GM12878 (cell line): ENCODE results near the gene CNNM1.

ENCODE experiments used
- CEBPB ChIP-seq, 2 experiments: fragments of 150-350 bp in 1 of 2; IDR thresholded peaks; 2 replicates each; pipeline ENCODE4 v1.6.1; 2012 to 2014; ENCODE audit warnings: low read depth in 2 of 2, low read length in 2 of 2, borderline replicate concordance in 1 of 2, inconsistent platforms in 1 of 2
- RAD21 ChIP-seq: IDR thresholded peaks from 2 replicates; pipeline ENCODE4 v1.6.1; 2011; ENCODE audit warnings: mild to moderate bottlenecking, low read depth, low read length, moderate library complexity; ENCODE audit not compliant: insufficient read depth
- SIN3A ChIP-seq: IDR thresholded peaks from 2 replicates; pipeline ENCODE4 v1.6.1; 2012; ENCODE audit warnings: low read depth, low read length, improper control_type of control experiment
- TF ChIP-seq, protein P1 (sequence below): fragments of 450-650 bp; IDR thresholded peaks from 2 replicates; pipeline ENCODE4 v1.6.1; 2018; ENCODE audit warnings: mild to moderate bottlenecking, low read depth, moderate library complexity; ENCODE audit not compliant: partially characterized antibody
- TF ChIP-seq, protein P2 (sequence below), 3 experiments: IDR thresholded peaks in 2 of 3; conservative IDR thresholded peaks in 1 of 3; 2 replicates each; pipeline ENCODE4 v1.5.1; 2011; ENCODE audit warnings: low read depth in 3 of 3, low read length in 3 of 3, mild to moderate bottlenecking in 3 of 3, control low read depth in 2 of 3, moderate library complexity in 2 of 3, inconsistent platforms in 1 of 3, mixed read lengths in 1 of 3; ENCODE audit not compliant: control insufficient read depth in 2 of 3, insufficient read depth in 1 of 3; ENCODE audit errors: extremely low read depth in 1 of 3
- TF ChIP-seq, protein P3 (sequence below): IDR thresholded peaks from 2 replicates; pipeline ENCODE4 v1.6.1; 2012; ENCODE audit warnings: low read depth, low read length, improper control_type of control experiment

DNA sequence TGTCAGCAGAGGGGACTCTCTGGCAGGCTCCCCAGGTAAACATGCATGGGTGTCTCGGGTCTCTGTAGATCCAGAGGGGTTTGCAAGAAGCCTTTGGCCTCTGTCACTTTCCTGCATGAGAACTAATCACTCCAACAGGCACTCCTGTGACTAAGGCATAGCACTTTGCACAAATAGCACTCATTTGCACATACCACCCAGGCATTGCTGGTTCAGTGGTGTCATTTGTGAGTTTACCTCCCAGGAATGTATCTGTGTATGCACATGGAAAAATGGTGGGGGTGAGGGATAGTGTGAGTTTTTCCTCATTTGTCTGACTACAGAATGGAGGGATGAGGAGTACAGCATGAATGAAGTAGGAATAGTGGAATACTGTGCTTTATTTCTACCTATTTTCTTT is 39.5 kb downstream of the CNNM1 start:
- TF ChIP-seq, protein P1, sequence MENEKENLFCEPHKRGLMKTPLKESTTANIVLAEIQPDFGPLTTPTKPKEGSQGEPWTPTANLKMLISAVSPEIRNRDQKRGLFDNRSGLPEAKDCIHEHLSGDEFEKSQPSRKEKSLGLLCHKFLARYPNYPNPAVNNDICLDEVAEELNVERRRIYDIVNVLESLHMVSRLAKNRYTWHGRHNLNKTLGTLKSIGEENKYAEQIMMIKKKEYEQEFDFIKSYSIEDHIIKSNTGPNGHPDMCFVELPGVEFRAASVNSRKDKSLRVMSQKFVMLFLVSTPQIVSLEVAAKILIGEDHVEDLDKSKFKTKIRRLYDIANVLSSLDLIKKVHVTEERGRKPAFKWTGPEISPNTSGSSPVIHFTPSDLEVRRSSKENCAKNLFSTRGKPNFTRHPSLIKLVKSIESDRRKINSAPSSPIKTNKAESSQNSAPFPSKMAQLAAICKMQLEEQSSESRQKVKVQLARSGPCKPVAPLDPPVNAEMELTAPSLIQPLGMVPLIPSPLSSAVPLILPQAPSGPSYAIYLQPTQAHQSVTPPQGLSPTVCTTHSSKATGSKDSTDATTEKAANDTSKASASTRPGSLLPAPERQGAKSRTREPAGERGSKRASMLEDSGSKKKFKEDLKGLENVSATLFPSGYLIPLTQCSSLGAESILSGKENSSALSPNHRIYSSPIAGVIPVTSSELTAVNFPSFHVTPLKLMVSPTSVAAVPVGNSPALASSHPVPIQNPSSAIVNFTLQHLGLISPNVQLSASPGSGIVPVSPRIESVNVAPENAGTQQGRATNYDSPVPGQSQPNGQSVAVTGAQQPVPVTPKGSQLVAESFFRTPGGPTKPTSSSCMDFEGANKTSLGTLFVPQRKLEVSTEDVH = no peak
- TF ChIP-seq SIN3A (no peak), RAD21 (no peak), CEBPB (IDR thresholded peaks at IDR 0.05; ENCODE audit: borderline replicate concordance in 1 of 2, low read depth in 2 of 2, low read length in 2 of 2) (no peak)
- TF ChIP-seq, protein P2, sequence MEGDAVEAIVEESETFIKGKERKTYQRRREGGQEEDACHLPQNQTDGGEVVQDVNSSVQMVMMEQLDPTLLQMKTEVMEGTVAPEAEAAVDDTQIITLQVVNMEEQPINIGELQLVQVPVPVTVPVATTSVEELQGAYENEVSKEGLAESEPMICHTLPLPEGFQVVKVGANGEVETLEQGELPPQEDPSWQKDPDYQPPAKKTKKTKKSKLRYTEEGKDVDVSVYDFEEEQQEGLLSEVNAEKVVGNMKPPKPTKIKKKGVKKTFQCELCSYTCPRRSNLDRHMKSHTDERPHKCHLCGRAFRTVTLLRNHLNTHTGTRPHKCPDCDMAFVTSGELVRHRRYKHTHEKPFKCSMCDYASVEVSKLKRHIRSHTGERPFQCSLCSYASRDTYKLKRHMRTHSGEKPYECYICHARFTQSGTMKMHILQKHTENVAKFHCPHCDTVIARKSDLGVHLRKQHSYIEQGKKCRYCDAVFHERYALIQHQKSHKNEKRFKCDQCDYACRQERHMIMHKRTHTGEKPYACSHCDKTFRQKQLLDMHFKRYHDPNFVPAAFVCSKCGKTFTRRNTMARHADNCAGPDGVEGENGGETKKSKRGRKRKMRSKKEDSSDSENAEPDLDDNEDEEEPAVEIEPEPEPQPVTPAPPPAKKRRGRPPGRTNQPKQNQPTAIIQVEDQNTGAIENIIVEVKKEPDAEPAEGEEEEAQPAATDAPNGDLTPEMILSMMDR (IDR thresholded peaks at IDR 0.05 in 2 of 3, conservative IDR thresholded peaks at IDR 0.05 in 1 of 3; ENCODE audit: control insufficient read depth in 2 of 3, extremely low read depth in 1 of 3, insufficient read depth in 1 of 3, low read depth in 3 of 3, low read length in 3 of 3) = no peak
- TF ChIP-seq, protein P3, sequence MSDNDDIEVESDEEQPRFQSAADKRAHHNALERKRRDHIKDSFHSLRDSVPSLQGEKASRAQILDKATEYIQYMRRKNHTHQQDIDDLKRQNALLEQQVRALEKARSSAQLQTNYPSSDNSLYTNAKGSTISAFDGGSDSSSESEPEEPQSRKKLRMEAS = no peak
